Limb (tissue), 2 donors: Measurements from ENCODE around the gene TM4SF20.

Experiments
- DNase-seq, 2 donors: peaks; one replicate each; pipeline ENCODE4 v3.0.0-alpha.2; 2016; ENCODE audit errors: extremely low spot score in 2 of 2

The TM4SF20 gene

GRCh38 chr2:227322530-227323205, 56.4 kb downstream of the TM4SF20 start:
- DNase-seq, result no peak

GRCh38 chr2:227320305-227321094, 58.6 kb downstream of the TM4SF20 start:
- DNase-seq, result no peak

- no peak for DNase-seq
Measured at GRCh38 chr2:227317834-227318233, 61.3 kb downstream of the TM4SF20 start.

GRCh38 chr2:227313310-227313709, 65.8 kb downstream of the TM4SF20 start:
- no peak for DNase-seq

GRCh38 chr2:227312579-227312978, 66.5 kb downstream of the TM4SF20 start:
- DNase-seq, result no peak
